GM19238 (cell line): ENCODE data around the gene LRG1.
"Not testable (repeated sequence)": the region's sequence is repeated elsewhere in the genome, so short reads cannot be mapped to it uniquely, and the experiment has no call there.

ENCODE experiments used
- DNase-seq: peaks from one replicate; pipeline ENCODE4 v3.0.0; 2011; ENCODE audit warnings: low spot score; ENCODE audit not compliant: insufficient read length

LRG1 gene

GRCh38 chr19:4527377-4527776, 12.5 kb downstream of the LRG1 start:
- not testable (repeated sequence) for DNase-seq

- no peak for DNase-seq
Measured at GRCh38 chr19:4525563-4526002, 14.3 kb downstream of the LRG1 start.

DNA sequence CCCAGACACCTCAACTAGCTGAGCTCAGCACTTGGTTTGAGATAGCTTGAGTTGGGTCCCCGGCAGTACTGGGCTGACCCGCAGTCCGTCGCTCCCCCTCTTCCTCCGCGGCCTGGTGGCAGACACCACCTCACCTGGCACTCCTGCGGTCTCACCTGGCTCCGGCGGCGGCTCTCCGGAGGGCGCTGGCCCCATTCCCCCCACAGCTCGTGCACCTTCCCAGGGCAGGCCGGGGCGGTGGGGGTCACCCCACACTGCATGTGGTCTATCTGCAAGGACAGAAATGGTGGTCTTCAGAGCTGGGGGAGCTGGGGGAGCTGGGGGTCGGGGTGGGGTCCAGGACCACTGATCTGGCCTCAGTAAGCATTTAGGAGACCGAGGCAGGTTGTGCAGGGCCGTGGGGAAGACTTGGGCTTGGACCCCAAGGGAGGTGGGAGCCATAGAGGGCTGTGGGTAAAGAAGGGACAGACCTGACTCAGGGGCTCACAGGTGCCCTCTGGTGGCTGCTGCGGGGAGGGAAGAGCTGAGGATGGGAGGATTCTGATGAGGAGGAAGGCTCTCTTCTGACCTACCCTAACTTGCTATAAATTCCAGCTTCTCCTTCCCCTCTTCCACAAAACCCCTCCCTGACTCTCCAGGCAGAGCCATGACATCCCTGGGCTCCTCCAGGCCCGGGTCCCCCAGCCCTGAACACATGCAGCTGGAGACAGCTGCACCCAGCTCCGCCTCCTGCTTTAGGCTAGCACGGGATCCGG, 14.9 kb downstream of the LRG1 start:
- DNase-seq, result peak; percentile 44

DNA sequence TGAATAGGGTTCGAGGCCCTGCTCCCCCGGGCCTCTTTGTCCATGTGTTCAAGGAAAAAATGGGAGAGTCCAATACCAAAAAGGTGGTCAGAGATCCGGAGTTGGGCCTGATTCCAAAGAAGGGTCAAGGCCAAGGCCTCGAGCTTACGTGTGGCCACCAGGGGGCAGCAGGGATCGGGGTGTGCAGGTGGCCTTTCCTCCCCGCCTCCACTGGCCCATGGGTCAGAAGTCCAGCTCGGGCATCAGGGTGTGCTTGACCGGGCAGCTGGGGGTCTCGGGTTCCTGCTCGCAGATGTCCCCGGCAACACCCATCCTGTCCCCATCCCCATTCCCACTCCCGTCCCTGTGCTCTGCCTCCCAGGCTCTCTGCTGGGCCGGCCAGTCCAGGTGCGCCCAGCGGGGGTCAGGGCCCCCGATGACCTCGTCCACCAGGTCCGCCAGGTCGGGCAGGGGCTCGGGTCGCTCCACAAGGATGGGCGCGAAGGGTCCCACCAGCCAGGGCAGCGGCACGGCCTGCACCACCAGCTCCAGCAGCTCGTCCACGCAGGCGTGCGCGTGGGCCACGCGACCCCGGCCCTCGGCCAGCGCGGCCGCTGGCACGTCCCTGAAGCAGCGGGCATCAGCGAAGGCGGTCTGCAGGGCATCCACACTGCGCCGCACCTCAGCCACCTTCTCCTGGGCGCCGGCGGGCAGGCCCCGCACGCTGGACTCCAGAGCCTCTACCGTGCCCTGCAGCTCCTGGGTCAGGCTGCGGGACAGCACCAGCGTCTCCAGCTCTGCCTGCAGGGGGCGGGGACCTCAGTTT, 16.3 kb downstream of the LRG1 start:
- peak; percentile 42 for DNase-seq

- no peak for DNase-seq
Measured at GRCh38 chr19:4522291-4523002, 17.4 kb downstream of the LRG1 start.

- no peak for DNase-seq
Measured at GRCh38 chr19:4521888-4522242, 18.0 kb downstream of the LRG1 start.

DNA sequence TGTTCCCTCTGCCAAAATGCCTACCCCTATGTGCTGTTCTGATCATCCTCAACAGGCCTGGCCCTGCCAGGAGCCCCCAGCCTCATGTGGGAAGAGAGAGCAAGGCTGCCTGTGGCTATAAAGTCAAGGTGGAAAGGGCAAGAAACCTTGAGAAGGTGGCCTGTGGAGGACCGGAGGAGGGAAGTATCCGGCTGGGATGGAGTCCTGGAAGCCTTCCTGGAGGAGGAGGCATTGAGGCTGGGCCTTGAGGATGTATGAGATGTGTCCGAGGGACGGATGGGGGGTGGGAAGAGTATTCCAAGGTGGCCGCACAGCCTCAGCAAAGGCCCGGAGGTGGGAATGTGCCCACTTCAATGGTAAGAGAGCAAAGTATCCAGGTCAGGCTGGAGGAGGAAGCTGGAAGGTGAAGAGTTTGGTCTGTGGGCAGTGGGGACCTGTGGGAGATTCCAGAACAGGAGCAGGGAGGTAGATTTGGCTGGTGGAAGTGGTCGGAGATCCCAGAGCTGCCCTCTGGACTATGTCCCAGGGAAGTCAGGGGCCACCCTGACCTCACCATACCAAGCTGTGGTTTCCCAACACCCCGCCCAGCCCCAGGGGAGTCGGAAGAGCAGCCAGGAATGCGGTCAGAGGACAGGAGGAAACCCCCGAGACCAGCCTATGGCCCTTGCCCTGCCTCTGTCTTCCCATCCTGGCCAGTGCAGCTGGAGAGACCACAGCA, 18.5 kb downstream of the LRG1 start:
- DNase-seq, result no peak

DNA sequence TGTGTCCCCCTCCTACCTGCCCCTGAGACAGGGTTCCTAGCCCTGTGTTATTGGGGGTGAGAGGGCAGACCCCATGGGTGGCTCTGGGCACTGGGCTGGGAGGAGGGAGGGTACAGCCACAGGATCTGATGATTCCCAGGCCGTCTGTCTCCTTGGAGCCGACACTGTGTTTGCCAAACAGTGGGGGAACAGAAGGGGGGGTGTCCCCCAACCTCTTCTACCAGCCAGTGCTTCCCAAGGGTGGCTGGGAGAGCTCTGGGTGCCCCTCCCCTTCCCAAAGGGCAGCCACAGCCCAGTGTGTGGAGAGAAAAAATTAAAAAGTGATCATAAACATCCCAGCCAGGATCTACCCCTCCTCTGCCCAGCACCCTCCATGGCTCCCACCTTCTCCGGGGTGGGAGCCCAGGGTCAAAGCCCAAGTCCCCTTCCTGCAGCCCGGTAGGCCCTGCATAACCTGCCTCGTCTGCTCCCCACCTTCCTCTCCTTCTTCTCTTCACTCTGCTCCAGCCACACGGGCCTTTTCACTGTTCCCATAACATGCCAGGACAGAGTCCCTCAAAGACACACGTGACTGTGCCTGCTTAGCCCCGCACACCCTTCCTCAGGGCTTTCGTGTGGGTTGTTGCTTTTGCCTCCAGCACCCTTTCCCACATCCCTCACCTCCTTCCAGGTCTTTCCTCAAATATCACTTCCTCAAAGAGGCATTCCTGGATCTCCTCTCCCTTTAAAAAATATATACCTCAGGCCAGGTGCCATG, 20.1 kb downstream of the LRG1 start:
- no peak for DNase-seq

- no peak for DNase-seq
Measured at GRCh38 chr19:4519172-4519496, 20.7 kb downstream of the LRG1 start.

DNA sequence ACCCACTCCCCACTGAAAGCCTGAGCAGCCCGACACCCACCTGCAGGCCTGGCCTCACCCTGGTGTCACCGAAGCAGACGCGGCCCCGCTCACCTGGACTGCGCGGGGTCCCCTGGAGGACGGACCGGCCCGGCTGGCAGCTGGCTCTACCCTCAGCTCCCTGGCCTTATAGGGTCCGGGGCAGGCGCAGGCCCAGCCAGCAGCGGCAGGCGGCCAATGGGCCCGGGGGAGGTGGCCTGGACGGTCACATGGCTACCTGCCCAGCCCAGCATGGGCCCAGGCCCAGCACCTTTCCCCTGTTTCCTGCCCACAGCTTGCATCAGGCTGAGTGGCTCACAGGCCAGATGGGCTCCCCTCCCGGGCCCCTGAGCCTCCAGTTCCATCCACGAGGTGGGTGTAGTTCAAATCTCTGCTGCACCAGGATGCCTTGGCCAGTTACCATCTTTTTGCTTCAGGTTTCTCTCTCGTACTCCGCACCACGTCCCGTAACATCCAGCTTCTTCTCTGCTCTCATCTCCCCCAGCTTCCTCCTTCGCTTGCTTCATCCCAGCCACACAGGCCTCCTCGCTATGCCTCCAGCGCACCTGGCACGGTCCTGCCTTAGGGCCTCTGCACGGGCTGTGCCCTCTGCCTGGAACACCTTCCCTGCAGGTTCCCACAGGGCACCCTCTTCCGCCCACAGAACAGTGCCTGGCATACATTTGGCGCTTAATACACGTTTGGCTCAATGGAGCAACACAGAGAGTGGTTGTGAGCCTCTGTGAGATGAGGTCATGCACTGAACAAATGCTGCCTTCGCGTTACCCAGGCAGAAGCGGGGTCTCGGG, 21.3 kb downstream of the LRG1 start, which contains the start of gene PLIN4:
Gene PLIN4, minus strand, starts transcription at position 142 of the 827 bp plus-strand sequence. CDS start 214 bp downstream, outside the sequence.
- DNase-seq, result no peak

DNA sequence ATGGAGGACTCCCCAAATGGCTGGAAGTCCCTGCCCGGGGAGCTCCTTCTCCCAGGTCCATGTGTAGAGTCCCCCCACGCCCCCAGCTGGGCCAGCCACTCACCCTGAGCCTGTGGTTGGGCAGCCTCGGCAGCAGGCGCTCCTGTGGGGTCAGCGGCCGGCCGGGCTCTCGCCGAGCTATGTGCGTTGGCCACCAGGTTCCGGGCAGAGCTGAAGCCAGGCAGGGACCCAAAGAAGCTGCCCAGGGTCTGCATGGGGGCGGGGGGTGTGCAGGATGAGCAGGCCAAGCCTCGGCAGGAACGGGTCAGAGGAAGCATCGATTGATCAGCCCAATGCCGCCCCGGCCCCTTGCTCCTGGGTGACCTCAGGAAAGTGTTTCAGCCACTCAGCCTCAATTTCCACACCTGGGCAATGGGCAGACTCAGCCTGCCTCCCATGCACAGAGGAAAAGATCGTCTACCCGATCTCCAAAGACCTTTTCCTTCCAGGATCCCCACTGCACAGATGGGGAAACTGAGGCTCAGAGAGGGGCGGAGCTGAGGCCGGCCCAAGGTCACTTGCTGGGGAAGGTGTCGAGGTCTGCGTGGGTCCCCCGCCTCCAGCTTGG, 22.3 kb downstream of the LRG1 start:
- no peak for DNase-seq

GRCh38 chr19:4516939-4517300, 22.9 kb downstream of the LRG1 start:
- no peak for DNase-seq

GRCh38 chr19:4516199-4516938, 23.5 kb downstream of the LRG1 start:
- DNase-seq, result no peak

- DNase-seq, result no peak
Measured at GRCh38 chr19:4515732-4516131, 24.1 kb downstream of the LRG1 start.

DNA sequence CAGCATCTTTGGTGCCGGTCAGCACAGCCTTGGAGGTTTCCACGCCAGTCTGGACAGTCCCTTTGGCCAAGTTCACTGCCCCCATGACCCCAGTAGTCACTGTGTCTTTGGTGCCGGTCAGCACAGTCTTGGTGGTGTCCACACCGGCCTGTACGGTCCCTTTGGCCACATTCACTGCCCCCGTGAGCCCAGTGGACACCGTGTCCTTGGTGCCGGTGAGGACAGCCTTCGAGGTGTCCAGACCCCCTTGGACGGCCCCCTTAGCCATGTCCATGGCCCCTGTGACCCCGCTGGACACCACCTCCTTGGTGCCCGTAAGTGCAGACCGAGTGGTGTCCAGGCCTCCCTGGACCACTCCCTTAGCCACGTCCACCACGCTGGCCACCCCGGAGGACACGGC, 26.6 kb downstream of the LRG1 start:
- DNase-seq, result no peak

GRCh38 chr19:4512070-4512469, 27.8 kb downstream of the LRG1 start:
- DNase-seq, result no peak

GRCh38 chr19:4511300-4512054, 28.4 kb downstream of the LRG1 start:
- DNase-seq, result no peak
